GM12892 (cell line): ENCODE data around the gene GPA33.
A peak's percentile ranks its signal among the peaks of the same experiment; 100 is the strongest.
"Not testable (repeated sequence)": the region's sequence is repeated elsewhere in the genome, so short reads cannot be mapped to it uniquely, and the experiment has no call there.

Experiments
- DNase-seq: peaks from one replicate; pipeline ENCODE4 v3.0.0; 2011; ENCODE audit not compliant: insufficient read length
- FAIRE-seq: peaks from 2 replicates; lab custom pipeline; 2011; peaks lifted over from hg19 to GRCh38; lab: Jason Lieb, UNC
- POLR2A ChIP-seq: IDR thresholded peaks from 2 replicates; pipeline ENCODE4 v1.6.1; 2011; ENCODE audit warnings: low read depth, low read length, control low read depth
- POLR2AphosphoS5 ChIP-seq: IDR thresholded peaks from 2 replicates; pipeline ENCODE4 v1.6.1; 2011; ENCODE audit warnings: low read depth, low read length, control low read depth
- TAF1 ChIP-seq: IDR thresholded peaks from 2 replicates; pipeline ENCODE4 v1.6.1; 2011; ENCODE audit warnings: low read depth, mild to moderate bottlenecking, control low read depth, low read length, borderline replicate concordance

The GPA33 gene

DNA sequence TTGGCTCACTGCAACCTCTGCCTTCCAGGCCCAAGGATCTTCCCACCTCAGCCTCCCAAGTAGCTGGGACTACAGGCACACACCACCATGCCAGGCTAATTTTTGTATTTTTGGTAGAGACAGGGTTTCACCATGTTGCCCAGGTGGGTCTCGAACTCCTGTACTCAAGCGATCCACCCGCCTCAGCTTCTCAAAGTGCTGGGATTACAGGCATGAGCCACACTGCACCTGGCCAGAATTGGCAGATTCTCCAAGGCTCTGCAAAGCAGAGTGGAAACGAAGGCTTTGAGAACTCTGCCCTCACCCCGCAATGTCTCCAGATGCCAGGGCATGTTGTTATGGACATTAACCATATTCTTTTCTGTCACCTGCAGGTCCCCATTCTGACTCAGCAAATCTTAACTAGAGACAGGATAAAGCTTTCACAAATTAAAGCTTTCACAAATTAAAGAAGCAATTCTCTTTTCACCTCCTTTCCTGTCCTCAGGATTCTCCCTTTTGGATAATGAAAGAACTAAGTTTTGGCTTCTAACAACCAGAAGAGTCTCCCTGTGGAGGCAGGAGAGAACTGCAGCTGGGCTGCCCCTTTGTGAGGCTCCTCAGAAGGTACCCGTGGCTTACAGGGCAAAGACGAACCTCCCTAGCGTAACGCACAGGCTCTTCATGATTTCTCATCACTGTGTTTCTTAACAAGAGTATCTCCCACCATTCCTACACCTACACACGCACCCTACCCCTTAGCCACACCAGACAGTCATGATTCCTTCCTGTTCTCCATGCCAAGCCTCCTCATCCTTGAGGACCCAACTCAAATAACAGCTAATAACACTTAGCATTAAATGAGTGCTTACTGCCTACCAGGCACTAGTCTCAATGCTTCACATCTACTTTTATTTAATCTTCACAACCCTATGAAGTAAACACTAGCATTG lies 29.8 kb downstream of the GPA33 start:
- FAIRE-seq (no peak), DNase-seq (no peak)
- TF ChIP-seq POLR2AphosphoS5 (no peak), POLR2A (no peak), TAF1 (no peak)

DNA sequence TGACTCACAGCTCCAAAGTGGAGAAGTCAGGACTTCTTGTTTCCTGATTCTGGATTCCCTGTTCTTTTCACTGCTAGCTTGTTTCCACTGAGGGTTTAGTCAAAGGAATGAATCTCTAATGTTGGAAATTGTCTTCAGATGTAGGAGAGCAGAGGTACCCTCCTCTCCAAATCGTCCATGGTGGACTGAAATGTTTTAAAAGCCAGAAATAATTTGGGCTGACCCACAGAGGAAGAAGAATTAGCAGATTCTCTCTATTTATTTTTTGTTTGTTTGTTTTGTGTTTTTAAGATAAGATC lies 30.4 kb downstream of the GPA33 start:
- FAIRE-seq, result no peak
- DNase-seq, result no peak
- TF ChIP-seq TAF1 (no peak), POLR2A (no peak), POLR2AphosphoS5 (no peak)

GRCh38 chr1:167059045-167059808 lies 30.9 kb downstream of the GPA33 start:
- FAIRE-seq (peak; percentile 80), DNase-seq (no peak)
- TF ChIP-seq POLR2AphosphoS5 (no peak), TAF1 (no peak), POLR2A (no peak)

GRCh38 chr1:167057241-167057688 lies 32.9 kb downstream of the GPA33 start:
- DNase-seq, result no peak
- no peak for TF ChIP-seq TAF1
- FAIRE-seq, result no peak

GRCh38 chr1:167056529-167057231 lies 33.5 kb downstream of the GPA33 start:
- DNase-seq (no peak), FAIRE-seq (peak; percentile 91)

DNA sequence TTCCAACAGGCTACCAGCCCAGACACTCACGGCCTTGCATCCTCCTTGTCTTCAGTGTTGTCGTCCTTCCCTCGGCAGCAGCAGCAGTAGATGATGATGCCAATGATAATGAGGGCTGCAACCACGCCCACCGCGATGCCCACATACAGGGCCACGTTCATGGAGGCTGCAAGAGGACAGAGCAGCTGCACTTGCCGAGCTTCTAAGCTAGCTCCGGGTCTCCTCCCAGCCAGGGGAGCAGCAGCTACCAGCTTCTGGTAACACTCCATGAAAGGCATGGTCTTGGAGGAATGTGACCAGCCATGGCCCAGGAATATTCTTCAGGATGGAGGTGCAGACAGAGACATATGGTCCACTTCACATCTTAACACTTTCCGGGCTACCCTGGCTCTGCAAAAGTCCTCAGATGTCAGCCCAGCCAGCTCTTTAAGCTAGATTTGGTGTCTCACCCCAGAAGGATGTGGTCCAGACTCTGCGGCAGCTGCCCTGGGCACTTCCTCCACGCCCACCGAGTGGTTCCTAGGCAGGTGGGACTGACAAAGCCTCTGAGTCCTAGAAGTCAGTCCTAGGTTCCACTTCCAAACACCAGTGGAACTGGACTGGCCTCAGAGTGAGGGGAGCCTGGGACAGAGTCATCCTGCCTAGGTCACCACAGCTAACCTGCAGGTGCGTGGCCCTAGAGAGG lies 35.1 kb downstream of the GPA33 start:
- no peak for DNase-seq
- no peak for FAIRE-seq
- TF ChIP-seq POLR2A (no peak), POLR2AphosphoS5 (no peak), TAF1 (no peak)

More at GRCh38 chr1:167056529-167057231, 33.5 kb downstream of the GPA33 start:
- TF ChIP-seq POLR2A, result no peak

DNA sequence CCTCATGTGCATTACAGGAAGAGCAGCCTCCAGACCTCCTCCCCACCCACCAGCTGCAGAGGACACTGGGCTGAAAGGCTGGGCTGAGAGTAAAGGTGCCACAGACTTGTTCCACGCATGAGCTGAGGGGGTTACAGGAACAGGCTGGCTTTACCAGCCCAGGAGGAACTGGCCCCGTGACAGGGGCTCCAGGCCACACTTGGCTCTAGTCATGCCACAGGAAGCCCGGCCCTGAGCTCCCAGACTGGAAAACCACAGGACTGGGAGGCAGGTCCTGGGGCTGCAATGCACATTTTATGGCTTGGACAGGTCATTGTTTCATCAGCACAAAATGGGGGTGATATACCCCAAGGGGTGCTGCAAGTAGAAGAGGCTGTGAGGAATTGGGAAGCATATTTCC lies 35.6 kb downstream of the GPA33 start:
- TF ChIP-seq POLR2A (no peak), TAF1 (no peak), POLR2AphosphoS5 (no peak)
- no peak for DNase-seq
- no peak for FAIRE-seq

DNA sequence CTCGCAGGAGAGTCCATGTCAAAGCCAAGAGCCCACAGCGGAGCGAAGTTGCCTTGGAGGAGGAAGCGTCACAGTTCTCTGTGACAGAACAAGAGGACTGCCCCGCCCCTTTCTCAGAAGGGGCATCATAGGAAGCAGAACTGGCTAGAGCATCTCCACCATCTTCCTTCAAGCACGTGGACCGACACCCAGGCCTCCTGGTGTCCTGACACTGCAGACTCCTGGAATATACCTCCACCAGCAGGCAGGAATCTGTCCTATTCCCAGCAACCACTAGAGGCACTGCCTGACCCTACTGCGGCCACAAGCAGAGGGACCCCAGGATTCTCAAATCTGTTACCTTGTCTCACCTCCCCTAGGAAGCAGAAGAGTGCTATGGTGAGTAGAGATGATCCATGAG lies 37.8 kb downstream of the GPA33 start:
- DNase-seq, result no peak
- no peak for FAIRE-seq
- no peak for TF ChIP-seq POLR2AphosphoS5
- no peak for TF ChIP-seq POLR2A
- no peak for TF ChIP-seq TAF1

DNA sequence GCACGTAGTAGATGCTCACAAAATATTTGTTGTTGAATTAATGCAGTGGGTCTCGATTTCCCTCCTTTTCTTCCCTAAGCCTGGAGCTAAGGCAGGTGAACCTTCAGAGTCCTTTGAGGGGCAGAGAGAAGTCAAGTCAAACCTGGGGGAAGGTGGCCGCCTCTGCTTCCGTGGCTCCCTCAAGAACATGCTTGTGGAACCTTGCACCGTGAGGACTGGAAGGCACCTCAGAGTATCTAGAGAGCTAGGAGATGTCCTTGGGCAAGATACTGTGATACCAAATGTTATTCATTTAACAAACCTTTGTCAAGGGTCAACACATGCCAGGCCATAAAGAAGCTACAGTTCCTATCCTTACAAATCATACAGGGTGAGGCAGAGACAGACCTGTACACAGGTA lies 38.3 kb downstream of the GPA33 start:
- TF ChIP-seq POLR2AphosphoS5, result no peak
- no peak for TF ChIP-seq TAF1
- no peak for TF ChIP-seq POLR2A
- FAIRE-seq, result no peak

GRCh38 chr1:167043752-167044488 lies 46.3 kb downstream of the GPA33 start:
- FAIRE-seq (peak; percentile 90), DNase-seq (peak; percentile 45)
- TF ChIP-seq TAF1 (no peak), POLR2A (0 out of 2 replicates have a peak, but pooled peaks have one; percentile 22), POLR2AphosphoS5 (no peak)

More for the DNA sequence above, 38.3 kb downstream of the GPA33 start:
- DNase-seq, result no peak

DNA sequence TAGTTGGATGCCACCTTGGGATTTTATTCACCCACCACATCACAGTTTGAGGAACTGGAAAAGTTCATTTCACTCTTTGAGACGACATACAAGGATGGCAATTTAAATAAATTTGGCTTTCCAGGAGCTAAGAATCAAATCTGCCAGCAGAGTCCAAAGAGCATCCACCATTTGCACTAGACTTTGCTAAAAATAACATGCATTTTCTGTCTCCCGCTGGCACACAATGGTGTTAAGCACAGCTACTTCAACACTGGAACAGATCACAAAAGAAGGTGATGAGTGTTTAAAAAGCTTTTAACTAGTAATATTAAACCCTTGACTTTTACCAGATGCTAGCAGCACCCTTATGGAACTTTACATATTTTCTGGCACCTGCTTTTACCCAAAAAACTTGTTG lies 56.5 kb downstream of the GPA33 start:
- DNase-seq (no peak), FAIRE-seq (no peak)
- TF ChIP-seq TAF1 (no peak), POLR2AphosphoS5 (no peak), POLR2A (no peak)

DNA sequence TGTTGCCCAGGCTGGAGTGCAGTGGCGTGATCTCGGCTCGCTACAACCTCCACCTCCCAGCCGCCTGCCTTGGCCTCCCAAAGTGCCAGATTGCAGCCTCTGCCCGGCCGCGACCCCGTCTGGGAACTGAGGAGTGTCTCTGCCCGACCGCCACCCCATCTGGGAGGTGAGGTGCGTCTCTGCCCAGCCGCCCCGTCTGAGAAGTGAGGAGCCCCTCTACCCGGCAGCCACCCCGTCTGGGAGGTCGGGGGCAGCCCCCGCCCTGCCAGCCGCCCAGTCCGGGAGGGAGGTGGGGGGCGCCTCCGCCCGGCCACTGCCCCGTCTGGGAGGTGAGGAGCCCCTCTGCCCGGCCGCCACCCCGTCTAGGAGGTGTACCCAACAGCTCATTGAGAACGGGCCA lies 60.6 kb downstream of the GPA33 start:
- not testable (repeated sequence) for FAIRE-seq, DNase-seq
